ENCODE results near the gene ZNF587B.
"Not testable (repeated sequence)": the region's sequence is repeated elsewhere in the genome, so short reads cannot be mapped to it uniquely, and the experiment has no call there.

- TF ChIP-seq CTCF, POLR2A, EP300 (IDR thresholded peaks at IDR 0.05): not testable (repeated sequence)
Measured at GRCh38 chr19:57821095-57821494, 9.0 kb upstream of the ZNF587B start.

Data from suprapubic skin (tissue), 3 donors.